Kidney epithelial cell (primary cell): ENCODE results near the gene ZNF568. TPM values are rescaled to one million over a fixed set of nuclear protein-coding genes. Genes with fewer than 3 reads are reported as not detected.
A peak's percentile ranks its signal among the peaks of the same experiment; 100 is the strongest.

Experiments
- DNase-seq: peaks from one replicate; pipeline ENCODE4 v3.0.0-alpha.2; 2010; ENCODE audit warnings: low read depth
- H3K27me3 ChIP-seq: 2 replicates; pipeline ENCODE4 v1.6.0; 2011; ENCODE audit warnings: low read length; ENCODE audit not compliant: control insufficient read depth, insufficient read depth
- H3K36me3 ChIP-seq: 2 replicates; pipeline ENCODE4 v1.5.1; 2011; ENCODE audit warnings: low read length; ENCODE audit not compliant: control insufficient read depth, insufficient read depth
- H3K4me3 ChIP-seq: 2 replicates; pipeline ENCODE4 v1.5.1; 2011; ENCODE audit warnings: low read depth, mild to moderate bottlenecking, control low read depth, low read length
- total RNA-seq: library from RNA; depleted of rRNA; stranded (reverse); fragments of >200 nt; gene quantifications from 2 replicates; pipeline ENCODE4 v1.2.3, GENCODE V29; 2015
- TF ChIP-seq, protein P1 (sequence below): IDR thresholded peaks from 2 replicates; pipeline ENCODE4 v1.5.1; 2011; ENCODE audit warnings: mild to moderate bottlenecking, moderate library complexity, low read length, control low read depth, inconsistent platforms; ENCODE audit not compliant: insufficient read depth, poor library complexity, severe bottlenecking

The ZNF568 gene
- total RNA-seq, 1 donor from 2014 or later: 6.8 TPM

DNA sequence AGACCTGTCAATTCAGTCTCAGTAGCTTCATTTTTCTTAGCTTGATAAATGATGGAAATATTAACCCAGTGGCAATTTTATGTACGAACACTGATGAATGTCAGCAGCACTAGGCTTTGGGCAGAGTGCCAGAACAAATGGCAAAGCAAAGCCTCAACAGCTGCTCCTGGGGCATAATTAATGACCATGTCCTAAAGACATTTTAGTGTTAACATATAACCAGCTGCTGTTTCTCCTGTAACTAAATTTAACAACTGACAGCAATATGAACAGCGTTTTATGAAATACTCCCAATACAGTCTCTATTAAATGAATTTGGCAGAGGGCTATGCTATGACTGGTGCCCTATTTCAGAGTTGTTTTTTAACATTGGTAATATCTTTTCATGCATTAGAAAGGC, 47.1 kb downstream of the ZNF568 start:
- H3K36me3 ChIP-seq: no peaks in the 10 kb centered on the region
- H3K27me3 ChIP-seq: no peaks in the 10 kb centered on the region
- TF ChIP-seq, protein P1, sequence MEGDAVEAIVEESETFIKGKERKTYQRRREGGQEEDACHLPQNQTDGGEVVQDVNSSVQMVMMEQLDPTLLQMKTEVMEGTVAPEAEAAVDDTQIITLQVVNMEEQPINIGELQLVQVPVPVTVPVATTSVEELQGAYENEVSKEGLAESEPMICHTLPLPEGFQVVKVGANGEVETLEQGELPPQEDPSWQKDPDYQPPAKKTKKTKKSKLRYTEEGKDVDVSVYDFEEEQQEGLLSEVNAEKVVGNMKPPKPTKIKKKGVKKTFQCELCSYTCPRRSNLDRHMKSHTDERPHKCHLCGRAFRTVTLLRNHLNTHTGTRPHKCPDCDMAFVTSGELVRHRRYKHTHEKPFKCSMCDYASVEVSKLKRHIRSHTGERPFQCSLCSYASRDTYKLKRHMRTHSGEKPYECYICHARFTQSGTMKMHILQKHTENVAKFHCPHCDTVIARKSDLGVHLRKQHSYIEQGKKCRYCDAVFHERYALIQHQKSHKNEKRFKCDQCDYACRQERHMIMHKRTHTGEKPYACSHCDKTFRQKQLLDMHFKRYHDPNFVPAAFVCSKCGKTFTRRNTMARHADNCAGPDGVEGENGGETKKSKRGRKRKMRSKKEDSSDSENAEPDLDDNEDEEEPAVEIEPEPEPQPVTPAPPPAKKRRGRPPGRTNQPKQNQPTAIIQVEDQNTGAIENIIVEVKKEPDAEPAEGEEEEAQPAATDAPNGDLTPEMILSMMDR: no peak
- H3K4me3 ChIP-seq: no peak overlapping the region
- no peak for DNase-seq

DNA sequence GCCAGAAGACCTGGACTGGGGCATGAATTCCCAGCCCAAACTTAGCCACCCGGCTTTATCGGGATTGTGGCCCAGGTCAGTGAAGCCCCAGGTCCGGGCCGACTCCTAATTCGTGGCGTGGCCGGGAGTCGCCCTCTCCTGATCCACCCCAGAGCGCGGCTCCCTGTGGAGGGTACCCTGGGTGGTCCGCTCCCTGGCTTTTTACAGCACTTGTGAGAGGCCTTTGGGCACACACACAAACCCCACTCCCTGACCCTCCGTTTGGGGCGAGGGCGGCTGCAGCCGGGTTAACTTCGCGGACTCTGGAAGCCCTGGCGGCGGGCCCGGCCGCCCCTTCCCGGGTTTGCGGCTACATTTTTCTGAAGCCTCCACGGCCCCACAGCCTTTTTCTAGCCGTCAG, 56.4 kb downstream of the ZNF568 start:
- Histone ChIP-seq H3K4me3 (peak overlapping the region; percentile 70), H3K36me3 (no peaks in the 10 kb centered on the region), H3K27me3 (no peaks in the 10 kb centered on the region)
- TF ChIP-seq, protein P1: no peak
- no peak for DNase-seq

DNA sequence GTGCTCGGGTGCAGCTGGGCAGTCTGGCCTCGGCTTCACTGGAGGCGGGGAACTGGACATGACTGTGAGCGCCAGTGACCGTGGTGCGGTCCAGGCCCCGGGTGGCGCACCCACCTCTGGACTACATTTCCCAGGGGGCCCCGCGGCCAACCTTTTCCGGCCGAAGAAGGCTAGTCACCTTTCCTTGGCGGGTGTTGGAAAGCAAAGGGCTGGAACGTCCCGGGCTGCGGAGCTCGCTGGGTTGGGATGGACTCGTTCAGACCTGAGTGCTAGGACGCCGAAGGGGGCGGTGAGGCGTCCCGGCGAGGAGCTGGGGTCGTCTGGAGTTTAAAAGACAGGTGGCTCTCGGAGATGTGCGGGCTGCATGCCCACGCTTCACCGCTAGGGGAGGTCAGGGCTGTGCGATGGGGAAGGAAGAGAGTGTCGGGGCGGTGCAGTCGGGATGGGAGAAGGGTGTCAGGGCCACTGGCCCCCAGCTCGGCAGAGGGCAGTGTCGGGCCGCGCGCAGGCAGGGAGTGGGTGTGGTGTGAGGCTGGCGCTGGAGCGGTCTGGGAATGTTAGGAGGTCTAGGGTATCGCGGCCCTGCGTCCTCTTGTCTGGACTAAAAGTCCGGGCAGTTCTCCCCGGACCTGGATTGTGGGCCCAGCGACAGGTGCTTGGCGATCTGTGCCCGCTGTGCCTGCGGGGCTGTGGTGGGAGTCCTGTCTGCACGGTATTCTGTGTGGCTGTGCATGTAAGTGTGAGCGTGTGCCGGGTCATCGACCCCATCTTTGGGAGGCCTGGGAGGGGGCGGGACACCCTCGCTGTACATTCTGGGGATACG, 57.1 kb downstream of the ZNF568 start:
- peak overlapping the region; percentile 70 for H3K4me3 ChIP-seq
- TF ChIP-seq, protein P1: peak; percentile 89
- DNase-seq: peak; percentile 38
- no peaks in the 10 kb centered on the region for H3K36me3 ChIP-seq
- H3K27me3 ChIP-seq: no peaks in the 10 kb centered on the region

DNA sequence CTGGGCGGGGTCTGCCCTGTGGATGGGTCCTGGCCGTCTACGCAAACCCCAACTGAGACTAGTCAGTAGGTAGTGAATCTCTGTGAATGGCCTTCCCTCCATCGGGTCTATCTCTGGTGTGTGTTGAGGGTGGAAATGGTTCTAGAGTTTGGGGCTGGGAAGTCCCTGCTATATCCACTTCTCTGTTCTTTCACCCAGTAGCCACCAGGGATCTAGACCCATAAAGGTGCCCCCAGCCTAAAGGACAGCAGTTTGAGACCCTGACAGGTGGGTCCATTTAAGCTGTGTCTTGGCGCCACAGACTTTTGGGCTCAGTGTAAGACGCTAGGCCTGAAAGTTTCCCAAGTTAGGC, 57.7 kb downstream of the ZNF568 start:
- TF ChIP-seq, protein P1: no peak
- H3K4me3 ChIP-seq: peak overlapping the region; percentile 70
- H3K36me3 ChIP-seq: no peaks in the 10 kb centered on the region
- no peaks in the 10 kb centered on the region for H3K27me3 ChIP-seq
- DNase-seq: no peak

DNA sequence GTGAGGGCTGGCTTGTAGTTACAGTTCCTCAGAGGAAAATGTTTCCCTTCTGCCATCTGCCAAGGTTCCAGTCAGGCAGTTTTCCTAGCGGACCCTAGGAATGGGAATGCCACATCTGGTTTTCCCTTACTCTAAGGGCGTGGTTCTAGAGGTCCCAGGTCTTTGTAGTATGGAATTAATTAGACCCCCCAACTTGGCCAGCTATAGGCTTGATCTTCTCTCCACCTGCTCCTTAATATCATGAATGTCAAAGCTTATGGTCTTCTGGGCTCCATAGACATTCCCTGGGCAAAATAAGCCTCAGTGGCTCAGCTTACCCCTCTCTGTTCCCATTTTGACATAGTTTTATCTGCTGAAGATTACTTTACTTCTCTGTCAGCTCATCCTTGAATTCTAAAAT, 70.0 kb downstream of the ZNF568 start:
- TF ChIP-seq, protein P1: no peak
- Histone ChIP-seq H3K27me3 (no peaks in the 10 kb centered on the region), H3K36me3 (no peaks in the 10 kb centered on the region), H3K4me3 (no peak overlapping the region)
- DNase-seq: no peak

DNA sequence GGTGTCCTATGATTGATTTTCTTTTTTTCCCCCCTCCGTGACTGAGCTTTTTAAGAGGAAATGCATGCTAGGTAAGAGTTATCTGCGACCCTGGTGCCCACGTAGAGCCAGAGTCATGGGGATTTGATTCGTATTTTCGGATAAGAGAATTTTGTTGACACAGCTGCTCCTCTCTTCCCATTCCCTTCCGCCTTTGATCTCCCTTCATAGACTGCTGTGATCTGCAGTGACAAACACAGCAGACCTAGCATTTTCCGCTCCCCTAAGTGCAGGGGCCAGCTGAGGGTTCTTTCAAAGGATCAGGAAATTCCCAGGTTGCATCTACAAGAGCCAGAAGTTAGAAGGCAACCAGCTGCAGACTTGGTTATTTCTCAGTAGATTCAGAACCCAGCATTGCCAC, 70.5 kb downstream of the ZNF568 start:
- no peak for DNase-seq
- TF ChIP-seq, protein P1: no peak
- Histone ChIP-seq H3K27me3 (no peaks in the 10 kb centered on the region), H3K36me3 (no peaks in the 10 kb centered on the region), H3K4me3 (no peak overlapping the region)
